Heart left ventricle (tissue), 16 donors: Measurements from ENCODE around the gene ADAM19. TPM values are rescaled to one million over a fixed set of nuclear protein-coding genes. Genes with fewer than 3 reads are reported as not detected.

Experiments
- ATAC-seq, 4 donors: fragments of 200-7000 bp; cut with Tn5 transposase; one replicate each; pipeline ENCODE4 v1.9.1; 2020 to 2022; ENCODE audit warnings: moderate library complexity in 4 of 4, mild to moderate bottlenecking in 3 of 4, moderate number of reproducible peaks in 1 of 4
- DNase-seq, 5 donors: peaks; one replicate each; pipeline ENCODE4 v3.0.0-alpha.2; 2020
- H3K27ac ChIP-seq, 12 donors: fragments of 200-600 bp; sonication (generic) in 4 of 12; one replicate each; pipeline versions ENCODE4 v1.5.0 to v1.8.0; 2016 to 2022; ENCODE audit warnings: mild to moderate bottlenecking in 2 of 12
- H3K27me3 ChIP-seq, 9 donors: fragments of 200-600 bp; sonication (generic) in 2 of 9; one replicate each; pipeline versions ENCODE4 v1.5.1 to v1.8.0; 2016 to 2022; ENCODE audit warnings: mild to moderate bottlenecking in 3 of 9
- H3K36me3 ChIP-seq, 9 donors: fragments of 200-600 bp; sonication (generic) in 2 of 9; one replicate each; pipeline versions ENCODE4 v1.5.0 to v1.8.0; 2018 to 2022; ENCODE audit warnings: mild to moderate bottlenecking in 2 of 9
- H3K4me1 ChIP-seq, 12 donors: fragments of 200-600 bp; sonication (generic) in 4 of 12; one replicate each; pipeline versions ENCODE4 v1.5.0 to v1.8.0; 2016 to 2022; ENCODE audit warnings: mild to moderate bottlenecking in 3 of 12
- H3K4me3 ChIP-seq, 12 donors: fragments of 200-600 bp; sonication (generic) in 4 of 12; one replicate each; pipeline versions ENCODE4 v1.5.0 to v1.8.0; 2017 to 2022; ENCODE audit warnings: mild to moderate bottlenecking in 9 of 12, moderate library complexity in 4 of 12
- H3K9me3 ChIP-seq, 12 donors: fragments of 200-600 bp; sonication (generic) in 4 of 12; one replicate each; pipeline versions ENCODE4 v1.5.0 to v1.8.0; 2016 to 2022; ENCODE audit warnings: mild to moderate bottlenecking in 1 of 12
- CTCF ChIP-seq, 12 donors: fragments of 200-600 bp; sonication (generic) in 4 of 12; IDR thresholded peaks; one replicate each; pipeline versions ENCODE4 v1.5.0 to v1.8.0; 2018 to 2022; ENCODE audit warnings: antibody characterized with exemption in 12 of 12, mild to moderate bottlenecking in 5 of 12
- POLR2A ChIP-seq, 2 donors: fragments of 450-650 bp; IDR thresholded peaks; one replicate each; pipeline ENCODE4 v1.6.1; 2017; ENCODE audit warnings: antibody characterized with exemption in 2 of 2, mild to moderate bottlenecking in 2 of 2, moderate library complexity in 2 of 2
- WGBS, 4 donors: extraction: QIAGEN DNeasy Blood & Tissue Kit in 2 of 4; methylation state at CpG; one replicate each; pipeline versions ENCODE4 v1.1.5 to v1.1.7; 2013 to 2018; 5-methylcytosine and 5-hydroxymethylcytosine counted together
- intact Hi-C, 10 donors: fragments of 100-400 bp; cut with DNase I; formaldehyde crosslinking; loops; one replicate each; pipeline versions ENCODE4 v1.11.1 to v1.14.2; 2022
- polyA plus RNA-seq, 2 donors: library from polyadenylated mRNA; stranded (reverse); fragments of 200-250 nt; gene quantifications; one replicate each; pipeline ENCODE4 v1.2.3, GENCODE V29; 2013
- total RNA-seq, 9 donors: library from RNA; depleted of rRNA in 2 of 9; stranded (reverse); fragments of >200 nt in 2 of 9; fragmentation: NEBNext Ultra II Directional in 3 of 9; extraction: Animal tissue kit (Norgen Biotek cat#: 25700) in 3 of 9; gene quantifications; one replicate each; pipeline versions ENCODE4 v1.1.0 to v1.2.4, GENCODE V29; 2016 to 2023
- donor health status: ischemic (EF 13 %, LVEDD 7.1; RV severe dilation, severe dysfunction).
- donor health status: healthy with polysubstance abuse.
- donor health status: DM: no; HTN: yes; CAD: no.
- donor health status: DM: no; HTN: no; CAD: no.
- donor health status: ischemic (EF 25% LVEDD 6.9; RV normal size, moderate dysfunction).
- donor health status: ischemic (EF 25% LVEDD 5.7; RV mildly dilated, moderate dysfunction).
- donor health status: healthy.
- donor health status: DM: yes; HTN: yes; CAD: no.
- donor health status: ischemic (EF 35%, LVEDD 5.7; RV mildly dilated, moderate dysfunction).
- donor health status: nonischemic (EF 11% LVEDD 7.7; RV severe dilation, severe dysfunction).
- donor health status: DM: yes; HTN: yes; CAD: no.
- donor health status: PGD.
- donor health status: ischemic (EF 29% LVEDD 5.4; RV normal size, mild dysfunction).
- donor health status: nonischemic (EF 23%, LVEDD 6.1; RV moderate dilation, normal function).

ADAM19 gene
- total and polyA plus RNA-seq, 11 donors = 6.5 to 47.6 (median 19.0) TPM

GRCh38 chr5:157518963-157519362, 56.6 kb downstream of the ADAM19 start:
- no peaks in the 10 kb centered on the region for H3K27me3 ChIP-seq
- intact Hi-C loops = loop anchor here in 2 of 10 donors (5.0 to 10.0 kb wide), 2 partner anchors 56 to 58 kb away; partner anchors contain the start of gene ADAM19 (in 2 of the 2)
- peak overlapping the region in 2 of 12 donors; percentile 25 to 66 for H3K27ac ChIP-seq
- ATAC-seq (no peak), DNase-seq (no peak)
- H3K4me1 ChIP-seq = peaks cover 0 to 45% (median 27%) of the 10 kb centered on the region in 12 donors
- no peaks in the 10 kb centered on the region for H3K9me3 ChIP-seq
- peaks cover 0 to 57% (median 25%) of the 10 kb centered on the region in 9 donors for H3K36me3 ChIP-seq
- TF ChIP-seq POLR2A (IDR thresholded peaks at IDR 0.05) (no peak), CTCF (IDR thresholded peaks at IDR 0.05) (no peak)
- WGBS, 4 donors = 84 to 90% (median 88%) methylated on average over 6 of the region's 6 CpGs
- H3K4me3 ChIP-seq = no peak overlapping the region

- peak in 4 of 5 donors; percentile 49 to 90 (median 74) for DNase-seq
- peaks cover 0 to 61% (median 37%) of the 10 kb centered on the region in 9 donors for H3K36me3 ChIP-seq
- H3K27me3 ChIP-seq = no peaks in the 10 kb centered on the region
- no peak for TF ChIP-seq CTCF (IDR thresholded peaks at IDR 0.05)
- TF ChIP-seq POLR2A (IDR thresholded peaks at IDR 0.05) = no peak
- intact Hi-C loops = loop anchor here in 2 of 10 donors (5.0 to 10.0 kb wide), 2 partner anchors 58 to 61 kb away; partner anchors contain the start of gene ADAM19 (in 2 of the 2)
- peak; percentile 34 to 85 (median 85) for ATAC-seq
- H3K9me3 ChIP-seq = no peaks in the 10 kb centered on the region
- 32 to 52% (median 41%) methylated on average over 5 of the region's 5 CpGs for WGBS, 4 donors
- no peak overlapping the region for H3K4me3 ChIP-seq
- H3K4me1 ChIP-seq = peaks cover 0 to 53% (median 35%) of the 10 kb centered on the region in 12 donors
- peak overlapping the region in 11 of 12 donors; percentile 4 to 81 (median 66) for H3K27ac ChIP-seq
These were observed 58.8 kb downstream of the ADAM19 start for GRCh38 chr5:157516626-157517325.

DNA sequence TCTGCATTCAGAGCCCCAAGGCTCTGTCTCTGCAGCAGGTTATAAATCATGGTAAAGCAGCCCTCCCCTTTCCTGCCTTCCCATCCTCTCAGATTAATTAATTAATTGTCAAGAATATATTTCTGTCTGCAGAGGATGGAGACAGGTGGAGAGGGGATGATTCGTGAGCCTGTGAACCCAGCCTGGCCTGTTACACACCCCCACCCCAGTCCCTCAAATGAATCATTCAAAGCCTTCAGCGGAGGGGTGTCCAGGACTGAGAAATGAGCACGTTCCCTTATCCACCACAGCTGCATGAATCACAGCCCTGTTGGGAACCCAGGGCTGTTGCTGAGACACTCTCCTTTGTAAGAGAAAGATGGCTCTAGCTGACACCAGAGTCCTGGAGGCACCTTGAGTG, 59.6 kb downstream of the ADAM19 start:
- H3K4me1 ChIP-seq = peaks cover 0 to 53% (median 35%) of the 10 kb centered on the region in 12 donors
- peak in 1 of 4 donors; percentile 54 for ATAC-seq
- TF ChIP-seq CTCF (IDR thresholded peaks at IDR 0.05) = no peak
- no peak for TF ChIP-seq POLR2A (IDR thresholded peaks at IDR 0.05)
- DNase-seq = no peak
- intact Hi-C loops = loop anchor here in 2 of 10 donors (5.0 to 10.0 kb wide), 2 partner anchors 59 to 61 kb away; partner anchors contain the start of gene ADAM19 (in 2 of the 2)
- H3K27me3 ChIP-seq = no peaks in the 10 kb centered on the region
- no peaks in the 10 kb centered on the region for H3K9me3 ChIP-seq
- peak overlapping the region in 10 of 12 donors; percentile 4 to 81 (median 66) for H3K27ac ChIP-seq
- WGBS, 4 donors = 63 to 84% (median 73%) methylated on average over 3 of the region's 3 CpGs
- H3K36me3 ChIP-seq = peaks cover 0 to 61% (median 37%) of the 10 kb centered on the region in 9 donors
- no peak overlapping the region for H3K4me3 ChIP-seq

GRCh38 chr5:157514974-157515373, 60.6 kb downstream of the ADAM19 start:
- Histone ChIP-seq H3K4me1 (peaks cover 0 to 51% (median 35%) of the 10 kb centered on the region in 12 donors), H3K9me3 (no peaks in the 10 kb centered on the region), H3K27ac (peak overlapping the region in 2 of 12 donors; percentile 3 to 72), H3K36me3 (peaks cover 0 to 69% (median 37%) of the 10 kb centered on the region in 9 donors), H3K27me3 (no peaks in the 10 kb centered on the region), H3K4me3 (no peak overlapping the region)
- intact Hi-C loops = loop anchor here in 7 of 10 donors (5.0 to 10.0 kb wide), 5 partner anchors 47 to 62 kb away; partner anchors contain the start of gene ADAM19 (in 2 of the 7)
- 91 to 96% (median 94%) methylated on average over 2 of the region's 2 CpGs for WGBS, 4 donors
- no peak for TF ChIP-seq CTCF (IDR thresholded peaks at IDR 0.05)
- no peak for TF ChIP-seq POLR2A (IDR thresholded peaks at IDR 0.05)
- DNase-seq (no peak), ATAC-seq (no peak)
